HCT116 (cell line): ENCODE data around the gene TMEM174. TPM values are rescaled to one million over a fixed set of nuclear protein-coding genes. Genes with fewer than 3 reads are reported as not detected.

ENCODE experiments used
- ATAC-seq: fragments of 200-7000 bp; cut with Tn5 transposase; 2 replicates; pipeline ENCODE4 v1.9.1; 2020; ENCODE audit warnings: mild to moderate bottlenecking, moderate library complexity
- BruUV-seq: library from RNA; stranded (reverse); fragments of 400-500 nt; replicated peaks from 2 replicates; lab custom pipeline; 2021; lab: Mats Ljungman, UMichigan
- CTCF ChIA-PET: fragments of 300-600 bp; sonication (Branson Sonifier 250); formaldehyde crosslinking; loops from one replicate; lab custom pipeline; 2021; ENCODE audit warnings: antibody characterized with exemption; lab: Charles Lee
- POLR2A ChIA-PET: fragments of 300-600, 350-600 bp; sonication (Branson Sonifier 250); formaldehyde crosslinking; loops from one replicate; lab custom pipeline; 2021; ENCODE audit warnings: antibody characterized with exemption; lab: Charles Lee
- RAD21 ChIA-PET, 2 experiments: fragments of 300-600 bp; sonication (Branson Sonifier 250); formaldehyde crosslinking; loops; one replicate each; lab custom pipeline; 2023; ENCODE audit warnings: low total read pairs in 2 of 2; ENCODE audit not compliant: uncharacterized antibody in 2 of 2, unreplicated experiment in 2 of 2, low non-redundant PET in 1 of 2; lab: Charles Lee
- DNase-seq: peaks from one replicate; pipeline ENCODE4 v3.0.0-alpha.2; 2010; ENCODE audit warnings: low read depth, low spot score
- H2AFZ ChIP-seq: fragments of 200-600 bp; shearing (Covaris generic), sonication (generic); 2 replicates; pipeline ENCODE4 v1.6.1; 2017; ENCODE audit warnings: low read depth, mixed run types, mixed read lengths, antibody characterized with exemption, low read length; ENCODE audit not compliant: poor library complexity, severe bottlenecking
- H3K27ac ChIP-seq: 2 replicates; pipeline ENCODE4 v1.5.1; 2012; ENCODE audit warnings: low read depth, low read length
- H3K27me3 ChIP-seq: fragments of 200-600 bp; sonication (generic); 2 replicates; pipeline ENCODE4 v1.6.1; 2016; ENCODE audit warnings: mixed run types, low read length, mixed read lengths; ENCODE audit not compliant: insufficient read depth
- H3K36me3 ChIP-seq, 2 experiments: fragments of 200-500 bp in 1 of 2; fragments of 200-600 bp in 1 of 2; sonication (Bioruptor generic) in 1 of 2; sonication (generic) in 1 of 2; 2 replicates each; pipeline versions ENCODE4 v1.5.1 to v1.6.1; 2014 to 2016; ENCODE audit warnings: low read length in 2 of 2, inconsistent platforms in 1 of 2, mixed read lengths in 1 of 2, mixed run types in 1 of 2; ENCODE audit not compliant: insufficient read depth in 2 of 2, control insufficient read depth in 1 of 2
- H3K4me1 ChIP-seq, 2 experiments: fragments of 200-600 bp in 1 of 2; sonication (generic) in 1 of 2; 2 replicates each; pipeline versions ENCODE4 v1.5.1 to v1.6.1; 2012 to 2017; ENCODE audit warnings: low read length in 2 of 2, inconsistent platforms in 1 of 2, mild to moderate bottlenecking in 1 of 2, mixed read lengths in 1 of 2, mixed run types in 1 of 2, moderate library complexity in 1 of 2; ENCODE audit not compliant: insufficient read depth in 2 of 2, control insufficient read depth in 1 of 2
- H3K4me2 ChIP-seq: fragments of 200-600 bp; sonication (generic); 2 replicates; pipeline ENCODE4 v1.6.1; 2017; ENCODE audit warnings: mixed run types, low read length, mixed read lengths
- H3K4me3 ChIP-seq, 2 experiments: fragments of 200-600 bp in 1 of 2; sonication (generic) in 1 of 2; replicated peaks in 1 of 2; 2 replicates each; pipeline ENCODE4 v1.5.1; 2011 to 2016; ENCODE audit warnings: low read length in 2 of 2, control low read depth in 1 of 2, low read depth in 1 of 2, mild to moderate bottlenecking in 1 of 2, mixed read lengths in 1 of 2, mixed run types in 1 of 2
- H3K79me2 ChIP-seq: fragments of 200-600 bp; sonication (generic); 2 replicates; pipeline ENCODE4 v1.6.1; 2017; ENCODE audit warnings: mild to moderate bottlenecking, mixed run types, low read length, moderate library complexity, mixed read lengths; ENCODE audit not compliant: insufficient read depth
- H3K9ac ChIP-seq: fragments of 200-600 bp; sonication (generic); 2 replicates; pipeline ENCODE4 v1.6.1; 2016; ENCODE audit warnings: low read length, mixed read lengths
- H3K9me2 ChIP-seq: fragments of 200-600 bp; sonication (generic), shearing (Covaris generic); 2 replicates; pipeline ENCODE4 v1.6.1; 2017; ENCODE audit warnings: mixed run types, mild to moderate bottlenecking, moderate library complexity; ENCODE audit not compliant: insufficient read depth
- H3K9me3 ChIP-seq, 2 experiments: fragments of 200-500 bp in 1 of 2; fragments of 200-600 bp in 1 of 2; sonication (Bioruptor generic) in 1 of 2; sonication (generic) in 1 of 2; 2 replicates each; pipeline ENCODE4 v1.6.1; 2014 to 2017; ENCODE audit warnings: low read length in 2 of 2, mixed read lengths in 2 of 2, inconsistent platforms in 1 of 2, low read depth in 1 of 2, mild to moderate bottlenecking in 1 of 2, mixed run types in 1 of 2, moderate library complexity in 1 of 2; ENCODE audit not compliant: control insufficient read depth in 1 of 2, insufficient read depth in 1 of 2
- H4K20me1 ChIP-seq: fragments of 200-600 bp; sonication (generic), shearing (Covaris generic); 2 replicates; pipeline ENCODE4 v1.6.1; 2017; ENCODE audit warnings: mixed run types, mild to moderate bottlenecking, moderate library complexity; ENCODE audit not compliant: insufficient read depth
- CBX3 ChIP-seq: IDR thresholded peaks from 2 replicates; pipeline ENCODE4 v1.6.1; 2012; ENCODE audit warnings: low read depth
- CEBPB ChIP-seq: IDR thresholded peaks from 2 replicates; pipeline ENCODE4 v1.6.1; 2012; ENCODE audit warnings: low read depth
- EGR1 ChIP-seq: IDR thresholded peaks from 2 replicates; pipeline ENCODE4 v1.6.1; 2012; ENCODE audit warnings: low read depth
- EZH2 ChIP-seq: fragments of 200-600 bp; sonication (generic); IDR thresholded peaks from 2 replicates; pipeline ENCODE4 v1.6.1; 2017; ENCODE audit warnings: antibody characterized with exemption, mixed run types
- EZH2phosphoT487 ChIP-seq: fragments of 200-600 bp; IDR thresholded peaks from 2 replicates; pipeline ENCODE4 v1.6.1; 2018; ENCODE audit warnings: antibody characterized with exemption, borderline replicate concordance
- POLR2A ChIP-seq: IDR thresholded peaks from 2 replicates; pipeline ENCODE4 v1.7.0; 2011; ENCODE audit warnings: borderline replicate concordance; ENCODE audit not compliant: insufficient read depth, insufficient read length; ENCODE audit errors: extremely low read depth
- RAD21 ChIP-seq: IDR thresholded peaks from 2 replicates; pipeline ENCODE4 v1.6.1; 2012; ENCODE audit warnings: low read depth, mild to moderate bottlenecking
- ZFX ChIP-seq: fragments of 450-650 bp; IDR thresholded peaks from 2 replicates; pipeline ENCODE4 v1.6.1; 2017
- ZNF274 ChIP-seq: fragments of 200-500 bp; sonication (Bioruptor generic); IDR thresholded peaks from 2 replicates; pipeline ENCODE4 v1.6.1; 2014; ENCODE audit warnings: mild to moderate bottlenecking, low read depth, low read length, inconsistent platforms
- intact Hi-C: fragments of 100-400 bp; cut with micrococcal nuclease; formaldehyde crosslinking; loops from 2 replicates; pipeline ENCODE4 v1.10.0; 2022
- total RNA-seq: library from RNA; stranded (reverse); gene quantifications from one replicate; pipeline ENCODE4 v1.2.1, GENCODE V29; 2021; ENCODE audit not compliant: unreplicated experiment
- TF ChIP-seq, protein P1 (sequence below): IDR thresholded peaks from 2 replicates; pipeline ENCODE4 v1.6.1; 2012; ENCODE audit warnings: low read depth
- TF ChIP-seq, protein P2 (sequence below), 3 experiments: fragments of 200-600 bp in 1 of 3; sonication (generic) in 1 of 3; IDR thresholded peaks in 2 of 3; conservative IDR thresholded peaks in 1 of 3; 2 replicates each; pipeline ENCODE4 v1.5.1; 2012 to 2017; ENCODE audit warnings: low read depth in 2 of 3, low read length in 2 of 3, antibody characterized with exemption in 1 of 3, borderline replicate concordance in 1 of 3, control low read depth in 1 of 3, mild to moderate bottlenecking in 1 of 3, mixed read lengths in 1 of 3, mixed run types in 1 of 3, moderate library complexity in 1 of 3; ENCODE audit not compliant: insufficient read depth in 1 of 3

The TMEM174 gene
- total RNA-seq, 1 experiment from 2014 or later = not detected

DNA sequence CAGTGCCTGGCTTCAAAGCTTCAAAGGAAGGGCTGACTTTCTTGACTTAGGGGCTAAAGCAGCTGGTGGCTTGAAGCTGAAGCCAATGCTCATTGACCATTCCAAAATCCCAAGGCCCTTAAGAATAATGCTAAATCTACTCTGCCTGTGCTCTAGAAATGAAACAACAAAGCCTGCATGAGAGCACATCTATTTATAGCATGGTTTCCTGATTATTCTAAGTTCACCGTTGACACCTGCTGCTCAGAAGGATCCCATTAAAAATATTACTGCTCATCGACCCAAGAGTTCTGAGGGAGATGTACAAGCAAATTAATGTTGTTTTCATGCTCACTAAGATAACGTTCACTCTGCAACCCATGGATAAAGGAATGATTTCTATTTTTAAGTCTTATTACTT, 6.7 kb downstream of the TMEM174 start:
- ATAC-seq = no peak
- CTCF ChIA-PET = no interaction called here

More for the DNA sequence above, 6.7 kb downstream of the TMEM174 start:
- DNase-seq = no peak
- H4K20me1 ChIP-seq = no peaks in the 10 kb centered on the region
- H3K4me3 ChIP-seq = no peak overlapping the region
- H3K36me3 ChIP-seq = no peaks in the 10 kb centered on the region
- intact Hi-C loops = no loop called here
- POLR2A ChIA-PET = interaction anchor here (0.8 kb wide), 1 partner anchor 57 kb away, joined by 3 read pairs; no protein-coding TSS in a partner anchor
- H3K4me2 ChIP-seq = no peak overlapping the region
- H3K9me2 ChIP-seq = no peaks in the 10 kb centered on the region
- H3K27me3 ChIP-seq = no peaks in the 10 kb centered on the region
- RAD21 ChIA-PET = no interaction called here
- no peak overlapping the region for H3K27ac ChIP-seq
- H2AFZ ChIP-seq = no peak overlapping the region
- no peak for TF ChIP-seq CBX3
- no peak for TF ChIP-seq EZH2phosphoT487
- no peak for TF ChIP-seq ZNF274
- TF ChIP-seq ZFX = no peak
- no peak for TF ChIP-seq RAD21
- no peak for TF ChIP-seq EZH2
- TF ChIP-seq, protein P1, sequence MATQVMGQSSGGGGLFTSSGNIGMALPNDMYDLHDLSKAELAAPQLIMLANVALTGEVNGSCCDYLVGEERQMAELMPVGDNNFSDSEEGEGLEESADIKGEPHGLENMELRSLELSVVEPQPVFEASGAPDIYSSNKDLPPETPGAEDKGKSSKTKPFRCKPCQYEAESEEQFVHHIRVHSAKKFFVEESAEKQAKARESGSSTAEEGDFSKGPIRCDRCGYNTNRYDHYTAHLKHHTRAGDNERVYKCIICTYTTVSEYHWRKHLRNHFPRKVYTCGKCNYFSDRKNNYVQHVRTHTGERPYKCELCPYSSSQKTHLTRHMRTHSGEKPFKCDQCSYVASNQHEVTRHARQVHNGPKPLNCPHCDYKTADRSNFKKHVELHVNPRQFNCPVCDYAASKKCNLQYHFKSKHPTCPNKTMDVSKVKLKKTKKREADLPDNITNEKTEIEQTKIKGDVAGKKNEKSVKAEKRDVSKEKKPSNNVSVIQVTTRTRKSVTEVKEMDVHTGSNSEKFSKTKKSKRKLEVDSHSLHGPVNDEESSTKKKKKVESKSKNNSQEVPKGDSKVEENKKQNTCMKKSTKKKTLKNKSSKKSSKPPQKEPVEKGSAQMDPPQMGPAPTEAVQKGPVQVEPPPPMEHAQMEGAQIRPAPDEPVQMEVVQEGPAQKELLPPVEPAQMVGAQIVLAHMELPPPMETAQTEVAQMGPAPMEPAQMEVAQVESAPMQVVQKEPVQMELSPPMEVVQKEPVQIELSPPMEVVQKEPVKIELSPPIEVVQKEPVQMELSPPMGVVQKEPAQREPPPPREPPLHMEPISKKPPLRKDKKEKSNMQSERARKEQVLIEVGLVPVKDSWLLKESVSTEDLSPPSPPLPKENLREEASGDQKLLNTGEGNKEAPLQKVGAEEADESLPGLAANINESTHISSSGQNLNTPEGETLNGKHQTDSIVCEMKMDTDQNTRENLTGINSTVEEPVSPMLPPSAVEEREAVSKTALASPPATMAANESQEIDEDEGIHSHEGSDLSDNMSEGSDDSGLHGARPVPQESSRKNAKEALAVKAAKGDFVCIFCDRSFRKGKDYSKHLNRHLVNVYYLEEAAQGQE = no peak
- TF ChIP-seq, protein P2, sequence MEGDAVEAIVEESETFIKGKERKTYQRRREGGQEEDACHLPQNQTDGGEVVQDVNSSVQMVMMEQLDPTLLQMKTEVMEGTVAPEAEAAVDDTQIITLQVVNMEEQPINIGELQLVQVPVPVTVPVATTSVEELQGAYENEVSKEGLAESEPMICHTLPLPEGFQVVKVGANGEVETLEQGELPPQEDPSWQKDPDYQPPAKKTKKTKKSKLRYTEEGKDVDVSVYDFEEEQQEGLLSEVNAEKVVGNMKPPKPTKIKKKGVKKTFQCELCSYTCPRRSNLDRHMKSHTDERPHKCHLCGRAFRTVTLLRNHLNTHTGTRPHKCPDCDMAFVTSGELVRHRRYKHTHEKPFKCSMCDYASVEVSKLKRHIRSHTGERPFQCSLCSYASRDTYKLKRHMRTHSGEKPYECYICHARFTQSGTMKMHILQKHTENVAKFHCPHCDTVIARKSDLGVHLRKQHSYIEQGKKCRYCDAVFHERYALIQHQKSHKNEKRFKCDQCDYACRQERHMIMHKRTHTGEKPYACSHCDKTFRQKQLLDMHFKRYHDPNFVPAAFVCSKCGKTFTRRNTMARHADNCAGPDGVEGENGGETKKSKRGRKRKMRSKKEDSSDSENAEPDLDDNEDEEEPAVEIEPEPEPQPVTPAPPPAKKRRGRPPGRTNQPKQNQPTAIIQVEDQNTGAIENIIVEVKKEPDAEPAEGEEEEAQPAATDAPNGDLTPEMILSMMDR (IDR thresholded peaks at IDR 0.05 in 2 of 3, conservative IDR thresholded peaks at IDR 0.05 in 1 of 3; ENCODE audit: borderline replicate concordance in 1 of 3, insufficient read depth in 1 of 3, low read depth in 2 of 3, low read length in 2 of 3) = no peak
- no peak for TF ChIP-seq CEBPB
- no peak for TF ChIP-seq EGR1
- TF ChIP-seq POLR2A = no peak
- H3K79me2 ChIP-seq = no peaks in the 10 kb centered on the region
- no peak overlapping the region for H3K9ac ChIP-seq
- H3K9me3 ChIP-seq = no peaks in the 10 kb centered on the region
- H3K4me1 ChIP-seq = no peaks in the 10 kb centered on the region
- no TSS peak for BruUV-seq
